NT2/D1 (cell line): ENCODE data around the gene TLE4.

Experiments
- DNase-seq: peaks from one replicate; pipeline ENCODE4 v3.0.0-alpha.2; 2011; ENCODE audit warnings: low read depth, low spot score
- H3K27me3 ChIP-seq: 2 replicates; pipeline ENCODE4 v1.6.0; 2011; ENCODE audit warnings: mild to moderate bottlenecking; ENCODE audit not compliant: insufficient read length, insufficient read depth
- H3K36me3 ChIP-seq: 2 replicates; pipeline ENCODE4 v1.6.1; 2011; ENCODE audit warnings: mild to moderate bottlenecking, low read length, mixed read lengths; ENCODE audit not compliant: insufficient read depth, insufficient read length
- H3K4me1 ChIP-seq: 2 replicates; pipeline ENCODE4 v1.5.1; 2011; ENCODE audit not compliant: insufficient read depth, insufficient read length
- H3K4me3 ChIP-seq: 2 replicates; pipeline ENCODE4 v1.5.1; 2011; ENCODE audit warnings: low read depth; ENCODE audit not compliant: insufficient read length
- H3K9ac ChIP-seq: 2 replicates; pipeline ENCODE4 v1.6.0; 2011; ENCODE audit warnings: low read depth; ENCODE audit not compliant: insufficient read length
- H3K9me3 ChIP-seq: 2 replicates; pipeline ENCODE4 v1.5.1; 2011; ENCODE audit warnings: mild to moderate bottlenecking, low read length; ENCODE audit not compliant: insufficient read depth
- SUZ12 ChIP-seq: IDR thresholded peaks from 2 replicates; pipeline ENCODE4 v1.6.1; 2011; ENCODE audit not compliant: insufficient read length, insufficient read depth; ENCODE audit errors: extremely low read depth
- YY1 ChIP-seq: IDR thresholded peaks from 2 replicates; pipeline ENCODE4 v1.6.1; 2011; ENCODE audit not compliant: insufficient read length, insufficient read depth
- ZNF274 ChIP-seq: IDR thresholded peaks from 2 replicates; pipeline ENCODE4 v1.6.1; 2011; ENCODE audit warnings: mild to moderate bottlenecking, low read depth, low read length

Gene TLE4

DNA sequence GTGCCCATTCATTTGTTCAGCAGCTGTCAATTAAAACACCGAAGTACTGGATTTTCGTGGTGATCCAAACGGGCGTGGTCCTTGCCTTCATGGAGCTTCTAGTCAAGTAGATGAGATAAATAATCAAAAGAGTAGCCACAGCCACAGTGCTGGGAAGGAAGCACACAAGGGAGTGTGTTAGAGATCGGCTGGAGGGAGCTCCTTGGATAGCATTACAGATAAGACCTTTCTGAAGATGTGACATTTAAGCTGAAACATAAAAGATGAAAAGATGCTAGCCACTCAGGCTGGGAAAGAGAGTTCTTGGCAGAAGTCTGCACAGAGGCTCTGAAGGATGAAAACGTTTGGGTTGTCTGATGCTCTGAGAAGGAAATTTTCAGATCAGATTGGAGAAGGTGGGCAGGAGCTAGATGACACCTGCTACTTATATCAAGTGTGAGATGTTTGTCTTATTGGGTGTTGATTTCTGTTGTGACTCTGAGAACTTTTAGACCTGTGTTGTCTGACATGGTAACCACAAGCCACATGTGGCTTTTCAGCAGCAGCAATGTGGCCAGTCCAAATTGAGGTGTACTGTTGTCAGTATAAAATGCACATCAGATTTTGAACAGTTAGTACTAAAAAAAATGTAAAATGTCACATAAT is 123.9 kb downstream of the TLE4 start:
- TF ChIP-seq ZNF274 (no peak), YY1 (no peak), SUZ12 (no peak)
- no peaks in the 10 kb centered on the region for H3K9me3 ChIP-seq
- no peak for DNase-seq

DNA sequence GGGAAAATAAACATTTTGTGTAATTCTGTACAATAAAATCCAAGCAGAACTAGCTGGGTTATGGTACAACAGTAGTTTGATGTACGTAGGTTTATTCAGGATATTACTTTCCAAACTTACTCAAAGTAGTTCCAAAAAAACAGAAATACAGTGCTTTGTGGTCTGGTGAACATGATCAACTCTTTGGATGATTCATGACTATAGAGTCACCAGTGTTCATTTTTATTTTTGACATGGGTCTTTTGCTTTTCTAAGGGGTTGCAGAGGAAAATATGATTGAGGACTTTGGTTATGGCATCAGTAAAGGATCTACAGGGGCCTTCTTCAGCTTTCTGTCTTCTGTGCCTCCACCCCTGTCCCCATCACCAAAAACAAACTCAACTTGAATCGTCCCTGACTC is 127.2 kb downstream of the TLE4 start:
- H3K36me3 ChIP-seq: no peaks in the 10 kb centered on the region
- H3K9ac ChIP-seq: no peak overlapping the region
- H3K4me3 ChIP-seq: no peak overlapping the region
- no peaks in the 10 kb centered on the region for H3K9me3 ChIP-seq
- no peak for DNase-seq
- no peaks in the 10 kb centered on the region for H3K27me3 ChIP-seq
- peaks cover 5% of the 10 kb centered on the region for H3K4me1 ChIP-seq
- TF ChIP-seq SUZ12 (no peak), YY1 (no peak), ZNF274 (no peak)

More for the DNA sequence above, 123.9 kb downstream of the TLE4 start:
- no peaks in the 10 kb centered on the region for H3K36me3 ChIP-seq
- no peak overlapping the region for H3K4me3 ChIP-seq
- H3K9ac ChIP-seq: no peak overlapping the region
- H3K4me1 ChIP-seq: peaks cover 14% of the 10 kb centered on the region
- no peaks in the 10 kb centered on the region for H3K27me3 ChIP-seq

DNA sequence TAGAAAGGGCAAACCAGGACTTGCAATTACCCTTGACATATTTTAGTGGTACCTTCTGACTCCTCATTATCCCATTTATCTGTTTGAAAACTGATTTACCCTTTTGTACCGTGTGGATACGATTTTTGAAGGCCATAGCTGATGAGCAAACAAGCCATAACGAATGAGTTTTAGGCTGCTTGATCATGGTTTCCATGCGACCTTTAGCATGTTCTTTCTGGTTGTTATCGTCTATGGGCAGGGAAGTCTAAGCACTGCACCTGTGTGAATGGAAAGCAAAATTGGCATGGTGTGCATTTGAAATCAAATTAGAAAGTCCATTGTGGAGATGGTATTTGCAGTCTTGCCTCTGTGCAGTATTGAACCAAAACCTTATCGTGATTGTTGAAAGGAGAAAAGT is 127.7 kb downstream of the TLE4 start:
- H3K9ac ChIP-seq: no peak overlapping the region
- no peaks in the 10 kb centered on the region for H3K27me3 ChIP-seq
- H3K4me3 ChIP-seq: no peak overlapping the region
- peaks cover 2% of the 10 kb centered on the region for H3K4me1 ChIP-seq
- no peak for DNase-seq
- no peaks in the 10 kb centered on the region for H3K9me3 ChIP-seq
- no peaks in the 10 kb centered on the region for H3K36me3 ChIP-seq
- TF ChIP-seq YY1 (no peak), SUZ12 (no peak), ZNF274 (no peak)

DNA sequence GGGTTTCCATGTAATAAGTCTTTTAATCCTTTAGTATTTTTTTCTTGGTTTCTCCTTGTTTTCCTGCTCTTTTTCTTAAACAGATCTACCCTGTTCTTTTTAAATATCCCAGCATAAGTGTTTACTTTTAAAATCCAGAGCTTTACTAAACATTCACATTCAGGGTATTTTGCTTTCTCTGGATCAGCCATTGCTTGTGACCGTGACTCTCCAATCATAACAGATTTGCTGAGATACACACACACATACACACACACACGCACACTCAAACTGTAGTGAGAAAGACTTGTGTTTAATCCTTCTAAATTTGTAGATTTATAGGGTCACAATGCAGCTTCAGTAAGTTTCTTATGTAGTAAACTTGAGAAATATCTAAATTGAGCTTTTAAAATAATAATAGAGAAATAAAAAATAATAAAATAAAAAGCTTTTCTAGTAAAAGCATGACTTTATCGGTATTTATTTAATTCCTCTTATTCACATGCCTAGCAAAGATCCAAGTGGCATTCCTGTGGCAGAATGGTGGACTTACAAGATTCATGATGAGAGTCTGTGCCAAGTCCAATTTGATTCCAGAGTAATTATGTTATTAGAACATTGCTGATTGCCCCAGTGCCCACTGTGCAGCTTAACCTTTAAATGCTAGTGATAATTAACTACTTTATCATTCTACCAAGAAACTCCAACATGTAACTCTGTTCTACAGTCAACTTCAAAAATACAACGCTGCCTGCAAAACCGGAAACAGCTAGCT is 129.0 kb downstream of the TLE4 start:
- H3K36me3 ChIP-seq: peaks cover 9% of the 10 kb centered on the region
- no peak for DNase-seq
- no peak overlapping the region for H3K9ac ChIP-seq
- H3K9me3 ChIP-seq: no peaks in the 10 kb centered on the region
- H3K27me3 ChIP-seq: no peaks in the 10 kb centered on the region
- no peak overlapping the region for H3K4me3 ChIP-seq
- TF ChIP-seq YY1 (no peak), ZNF274 (no peak), SUZ12 (no peak)
- H3K4me1 ChIP-seq: no peaks in the 10 kb centered on the region

DNA sequence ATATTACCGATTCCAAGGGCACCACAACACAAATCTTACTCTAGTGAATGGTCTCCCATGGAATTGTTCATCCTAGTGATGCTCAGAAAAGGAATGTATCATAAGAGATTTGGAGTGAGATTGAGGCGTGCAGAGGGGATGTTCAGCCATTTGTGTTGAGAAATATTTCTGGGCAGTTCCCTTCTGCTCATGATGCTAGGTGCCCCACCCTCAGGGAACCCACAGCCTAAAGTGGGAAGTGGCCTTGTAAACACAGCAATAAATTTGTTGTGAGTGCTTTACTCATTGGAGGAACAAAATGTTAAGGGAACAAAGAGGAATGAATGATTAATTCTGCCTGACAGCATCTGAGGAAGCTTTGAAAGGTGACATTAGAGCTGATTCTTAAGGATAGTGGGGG is 129.9 kb downstream of the TLE4 start:
- no peaks in the 10 kb centered on the region for H3K4me1 ChIP-seq
- H3K9ac ChIP-seq: no peak overlapping the region
- no peak overlapping the region for H3K4me3 ChIP-seq
- no peaks in the 10 kb centered on the region for H3K9me3 ChIP-seq
- H3K36me3 ChIP-seq: peaks cover 16% of the 10 kb centered on the region
- H3K27me3 ChIP-seq: no peaks in the 10 kb centered on the region
- no peak for TF ChIP-seq YY1
- no peak for TF ChIP-seq SUZ12
- no peak for TF ChIP-seq ZNF274
- DNase-seq: no peak

DNA sequence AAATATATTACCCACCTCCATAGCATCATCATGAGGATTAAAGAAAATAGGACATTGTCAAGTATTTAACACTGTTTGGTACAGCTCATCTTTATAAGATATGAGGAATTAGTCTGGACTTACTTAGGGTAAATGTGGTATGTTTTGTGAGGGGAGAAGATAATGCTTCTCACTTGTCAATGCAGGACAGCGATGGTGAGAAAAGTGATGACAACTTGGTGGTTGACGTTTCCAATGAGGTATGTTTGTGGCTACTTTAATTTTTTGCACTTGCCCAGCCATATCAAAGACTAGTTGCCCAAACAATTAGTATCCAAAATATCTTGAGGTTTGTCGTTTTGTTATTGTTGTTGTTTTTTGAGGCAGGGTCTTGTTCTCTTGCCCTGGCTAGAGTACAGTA is 133.9 kb downstream of the TLE4 start:
- no peaks in the 10 kb centered on the region for H3K27me3 ChIP-seq
- TF ChIP-seq SUZ12 (no peak), ZNF274 (no peak)
- H3K36me3 ChIP-seq: peaks cover 44% of the 10 kb centered on the region
- no peak for DNase-seq
- H3K4me1 ChIP-seq: no peaks in the 10 kb centered on the region
- H3K9ac ChIP-seq: no peak overlapping the region
- no peaks in the 10 kb centered on the region for H3K9me3 ChIP-seq
- H3K4me3 ChIP-seq: no peak overlapping the region

DNA sequence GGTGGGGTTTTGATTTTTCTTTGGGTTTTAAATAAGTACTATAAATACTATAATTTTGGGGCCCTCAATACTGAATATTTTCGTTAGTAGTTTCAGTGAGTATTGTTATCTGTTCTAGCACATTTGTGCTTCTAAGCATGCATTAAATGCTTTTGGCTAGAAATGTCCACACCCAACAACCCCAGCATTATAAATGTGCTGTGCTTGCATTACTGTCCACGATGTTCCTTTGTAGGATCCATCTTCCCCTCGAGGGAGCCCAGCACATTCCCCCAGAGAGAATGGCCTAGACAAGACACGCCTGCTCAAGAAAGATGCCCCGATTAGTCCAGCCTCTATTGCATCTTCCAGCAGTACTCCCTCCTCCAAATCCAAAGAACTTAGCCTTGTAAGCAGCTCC is 134.7 kb downstream of the TLE4 start:
- TF ChIP-seq SUZ12 (no peak), ZNF274 (no peak), YY1 (no peak)

More for the DNA sequence above, 134.7 kb downstream of the TLE4 start:
- Histone ChIP-seq H3K4me3 (no peak overlapping the region), H3K4me1 (no peaks in the 10 kb centered on the region), H3K27me3 (no peaks in the 10 kb centered on the region), H3K36me3 (peaks cover 44% of the 10 kb centered on the region), H3K9me3 (no peaks in the 10 kb centered on the region), H3K9ac (no peak overlapping the region)
- no peak for DNase-seq
